Mammary epithelial cell (primary cell): ENCODE data around the gene UMOD.

ENCODE experiments used
- EZH2 ChIP-seq: IDR thresholded peaks from 2 replicates; pipeline ENCODE4 v1.6.1; 2012; ENCODE audit warnings: low read length, inconsistent platforms, borderline replicate concordance
- TF ChIP-seq, protein P1 (sequence below), 2 donors: IDR thresholded peaks in 1 of 2; conservative IDR thresholded peaks in 1 of 2; 2 replicates each; pipeline ENCODE4 v1.5.1; 2011 to 2012; ENCODE audit warnings: inconsistent platforms in 2 of 2, low read length in 2 of 2, mild to moderate bottlenecking in 2 of 2, control low read depth in 1 of 2, low read depth in 1 of 2; ENCODE audit not compliant: insufficient read depth in 1 of 2; ENCODE audit errors: extremely low read depth in 1 of 2

DNA sequence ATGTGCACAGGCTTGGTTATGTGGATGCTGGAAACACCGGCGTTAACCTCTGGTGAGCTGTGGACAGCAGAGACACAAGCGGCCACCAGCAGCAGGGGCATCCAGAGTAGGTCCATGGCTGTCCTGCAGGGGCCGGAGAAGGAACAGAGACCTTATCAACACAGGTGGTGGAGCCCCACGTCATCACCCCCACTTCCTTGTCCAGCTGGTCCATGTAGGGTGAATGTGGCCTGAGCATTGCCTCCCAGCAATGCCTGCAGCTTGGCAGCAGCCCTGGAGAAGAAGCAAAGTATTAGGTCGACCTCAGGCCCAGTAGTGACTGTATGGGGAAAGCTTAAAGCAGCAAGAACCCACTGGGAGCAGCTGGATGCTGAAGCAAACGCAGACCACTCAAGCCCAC lies 46.7 kb upstream of the UMOD start:
- TF ChIP-seq, protein P1, sequence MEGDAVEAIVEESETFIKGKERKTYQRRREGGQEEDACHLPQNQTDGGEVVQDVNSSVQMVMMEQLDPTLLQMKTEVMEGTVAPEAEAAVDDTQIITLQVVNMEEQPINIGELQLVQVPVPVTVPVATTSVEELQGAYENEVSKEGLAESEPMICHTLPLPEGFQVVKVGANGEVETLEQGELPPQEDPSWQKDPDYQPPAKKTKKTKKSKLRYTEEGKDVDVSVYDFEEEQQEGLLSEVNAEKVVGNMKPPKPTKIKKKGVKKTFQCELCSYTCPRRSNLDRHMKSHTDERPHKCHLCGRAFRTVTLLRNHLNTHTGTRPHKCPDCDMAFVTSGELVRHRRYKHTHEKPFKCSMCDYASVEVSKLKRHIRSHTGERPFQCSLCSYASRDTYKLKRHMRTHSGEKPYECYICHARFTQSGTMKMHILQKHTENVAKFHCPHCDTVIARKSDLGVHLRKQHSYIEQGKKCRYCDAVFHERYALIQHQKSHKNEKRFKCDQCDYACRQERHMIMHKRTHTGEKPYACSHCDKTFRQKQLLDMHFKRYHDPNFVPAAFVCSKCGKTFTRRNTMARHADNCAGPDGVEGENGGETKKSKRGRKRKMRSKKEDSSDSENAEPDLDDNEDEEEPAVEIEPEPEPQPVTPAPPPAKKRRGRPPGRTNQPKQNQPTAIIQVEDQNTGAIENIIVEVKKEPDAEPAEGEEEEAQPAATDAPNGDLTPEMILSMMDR (conservative IDR thresholded peaks at IDR 0.05 in 1 of 2, IDR thresholded peaks at IDR 0.05 in 1 of 2; ENCODE audit: extremely low read depth in 1 of 2, insufficient read depth in 1 of 2, low read depth in 1 of 2, low read length in 2 of 2): no peak
- no peak for TF ChIP-seq EZH2
